ENCODE data around the gene WHRN. TPM values are rescaled to one million over a fixed set of nuclear protein-coding genes. Genes with fewer than 3 reads are reported as not detected.

The WHRN gene
- total RNA-seq, 1 donor from 2014 or later = 3.2 TPM

DNA sequence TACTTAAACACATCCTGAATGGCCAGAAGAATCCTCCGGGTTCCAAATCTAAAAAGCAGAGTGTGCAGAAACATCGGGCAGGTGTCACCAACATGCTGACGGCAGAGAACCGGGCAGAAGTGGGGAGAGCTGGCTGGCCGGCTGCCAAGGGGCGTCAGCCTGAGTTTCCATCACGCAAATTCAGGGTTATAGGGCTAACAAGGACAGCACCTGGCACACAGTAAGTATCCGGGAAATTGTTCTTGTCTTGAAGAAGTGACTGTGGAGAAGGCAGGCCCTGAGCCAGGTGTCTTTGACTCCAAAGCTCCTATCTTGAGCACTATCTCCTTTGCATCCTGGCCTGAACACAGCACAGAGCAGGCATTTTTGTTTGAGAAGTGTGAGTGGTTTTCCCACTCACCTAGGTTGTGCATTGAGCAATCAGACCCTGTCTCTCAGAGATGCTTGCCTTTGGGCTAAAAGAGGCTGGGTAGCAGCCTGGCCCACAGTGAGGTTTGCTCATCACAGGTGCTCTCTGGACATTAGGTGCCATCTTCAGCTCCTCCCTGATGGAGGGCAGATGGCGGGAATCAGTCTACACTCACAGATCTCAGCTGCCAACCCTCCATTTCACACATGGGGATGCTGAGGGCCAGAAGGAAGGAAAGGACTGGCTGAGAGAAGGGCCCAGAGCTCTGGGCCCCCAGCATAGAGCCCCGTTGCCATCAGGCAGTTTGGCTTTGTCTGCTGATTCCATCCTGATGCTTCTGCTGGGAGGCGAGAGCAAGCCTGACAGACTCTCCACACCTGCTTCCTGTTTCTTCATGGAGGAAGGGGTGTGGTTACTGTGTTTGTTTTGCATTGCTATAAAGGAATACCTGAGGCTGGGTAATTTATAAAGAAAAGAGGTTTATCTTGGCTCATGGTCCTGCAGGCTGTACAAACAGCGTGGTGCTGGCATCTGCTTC, 52.8 kb downstream of the WHRN start:
- Mint-ChIP-seq H3K4me1 (ENCODE audit: low read depth, unreplicated experiment) (no peaks in the 10 kb centered on the region), H3K27me3 (ENCODE audit: unreplicated experiment) (peaks cover 1% of the 10 kb centered on the region), H3K27ac (ENCODE audit: unreplicated experiment) (no peak overlapping the region), H3K4me3 (ENCODE audit: unreplicated experiment) (no peak overlapping the region), H3K36me3 (ENCODE audit: unreplicated experiment) (no peaks in the 10 kb centered on the region), H3K9me3 (ENCODE audit: unreplicated experiment) (no peaks in the 10 kb centered on the region)
- DNase-seq = no peak
- TF ChIP-seq, protein P1, sequence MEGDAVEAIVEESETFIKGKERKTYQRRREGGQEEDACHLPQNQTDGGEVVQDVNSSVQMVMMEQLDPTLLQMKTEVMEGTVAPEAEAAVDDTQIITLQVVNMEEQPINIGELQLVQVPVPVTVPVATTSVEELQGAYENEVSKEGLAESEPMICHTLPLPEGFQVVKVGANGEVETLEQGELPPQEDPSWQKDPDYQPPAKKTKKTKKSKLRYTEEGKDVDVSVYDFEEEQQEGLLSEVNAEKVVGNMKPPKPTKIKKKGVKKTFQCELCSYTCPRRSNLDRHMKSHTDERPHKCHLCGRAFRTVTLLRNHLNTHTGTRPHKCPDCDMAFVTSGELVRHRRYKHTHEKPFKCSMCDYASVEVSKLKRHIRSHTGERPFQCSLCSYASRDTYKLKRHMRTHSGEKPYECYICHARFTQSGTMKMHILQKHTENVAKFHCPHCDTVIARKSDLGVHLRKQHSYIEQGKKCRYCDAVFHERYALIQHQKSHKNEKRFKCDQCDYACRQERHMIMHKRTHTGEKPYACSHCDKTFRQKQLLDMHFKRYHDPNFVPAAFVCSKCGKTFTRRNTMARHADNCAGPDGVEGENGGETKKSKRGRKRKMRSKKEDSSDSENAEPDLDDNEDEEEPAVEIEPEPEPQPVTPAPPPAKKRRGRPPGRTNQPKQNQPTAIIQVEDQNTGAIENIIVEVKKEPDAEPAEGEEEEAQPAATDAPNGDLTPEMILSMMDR (IDR thresholded peaks at IDR 0.05; ENCODE audit: partially characterized antibody, unreplicated experiment) = no peak

DNA sequence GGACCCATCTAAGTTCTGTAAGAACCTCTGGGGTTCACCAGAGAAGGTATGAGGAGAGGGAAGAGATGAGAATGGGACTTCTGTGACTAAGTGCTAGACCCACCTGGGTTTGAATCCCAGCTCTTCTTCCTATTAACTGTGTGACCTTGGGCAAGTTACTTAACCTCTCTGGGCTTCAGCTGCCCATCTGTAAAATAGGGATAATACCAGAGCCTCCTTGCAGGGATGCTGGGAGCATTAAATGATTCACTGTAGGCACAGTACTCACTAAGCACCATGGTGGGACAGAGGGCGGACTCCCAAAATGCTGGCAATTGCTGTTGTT, 53.6 kb downstream of the WHRN start:
- TF ChIP-seq, protein P1 (IDR thresholded peaks at IDR 0.05; ENCODE audit: partially characterized antibody, unreplicated experiment) = no peak
- H3K27ac Mint-ChIP-seq (ENCODE audit: unreplicated experiment) = no peak overlapping the region

DNA sequence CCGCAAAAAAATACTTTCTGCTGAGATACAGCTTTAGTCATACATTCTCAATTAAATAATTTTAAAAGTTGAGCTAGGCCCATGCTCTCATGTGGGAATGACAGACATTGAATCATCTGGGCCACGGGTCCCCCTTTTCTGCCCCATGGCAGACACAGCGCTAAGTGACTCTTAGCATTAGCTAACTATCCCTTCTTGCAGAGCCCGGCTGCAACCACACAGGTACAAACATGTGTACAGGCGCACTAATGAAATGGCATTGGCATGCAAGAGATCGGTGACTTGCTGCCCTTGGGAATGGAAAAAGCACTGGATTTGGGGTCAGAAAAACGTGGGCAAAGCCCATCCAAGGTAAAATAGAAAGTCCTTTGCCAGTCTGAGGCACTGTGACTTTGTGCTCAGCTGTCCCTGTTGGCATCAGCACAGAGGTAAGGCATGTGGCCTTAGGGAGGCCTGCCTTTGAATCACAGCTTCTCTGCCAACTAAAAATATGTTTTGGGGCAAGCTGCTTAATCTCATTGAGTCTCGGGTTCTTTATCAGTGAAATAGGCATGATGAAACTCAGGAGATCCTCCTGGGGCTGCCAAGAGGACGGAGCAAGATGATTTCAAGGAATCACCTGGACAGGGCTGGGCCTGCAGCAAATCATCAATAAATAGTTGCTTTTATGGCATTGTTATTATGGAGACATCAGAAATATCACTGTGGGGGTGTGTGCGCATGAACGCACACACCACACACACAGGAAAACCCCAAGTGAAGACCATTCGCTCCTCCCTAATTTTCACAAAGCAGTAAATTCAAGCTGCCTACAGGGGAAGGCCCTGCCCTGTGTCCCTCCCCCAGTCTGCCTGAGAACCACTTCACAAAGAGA, 54.2 kb downstream of the WHRN start:
- Mint-ChIP-seq H3K4me1 (ENCODE audit: low read depth, unreplicated experiment) (no peaks in the 10 kb centered on the region), H3K36me3 (ENCODE audit: unreplicated experiment) (no peaks in the 10 kb centered on the region), H3K4me3 (ENCODE audit: unreplicated experiment) (no peak overlapping the region), H3K9me3 (ENCODE audit: unreplicated experiment) (no peaks in the 10 kb centered on the region), H3K27me3 (ENCODE audit: unreplicated experiment) (peaks cover 1% of the 10 kb centered on the region), H3K27ac (ENCODE audit: unreplicated experiment) (no peak overlapping the region)
- no peak for DNase-seq
- TF ChIP-seq, protein P1 (IDR thresholded peaks at IDR 0.05; ENCODE audit: partially characterized antibody, unreplicated experiment) = no peak

More for the DNA sequence above, 53.6 kb downstream of the WHRN start:
- Mint-ChIP-seq H3K4me3 (ENCODE audit: unreplicated experiment) (no peak overlapping the region), H3K27me3 (ENCODE audit: unreplicated experiment) (peaks cover 1% of the 10 kb centered on the region), H3K36me3 (ENCODE audit: unreplicated experiment) (no peaks in the 10 kb centered on the region), H3K9me3 (ENCODE audit: unreplicated experiment) (no peaks in the 10 kb centered on the region), H3K4me1 (ENCODE audit: low read depth, unreplicated experiment) (no peaks in the 10 kb centered on the region)
- DNase-seq = no peak

DNA sequence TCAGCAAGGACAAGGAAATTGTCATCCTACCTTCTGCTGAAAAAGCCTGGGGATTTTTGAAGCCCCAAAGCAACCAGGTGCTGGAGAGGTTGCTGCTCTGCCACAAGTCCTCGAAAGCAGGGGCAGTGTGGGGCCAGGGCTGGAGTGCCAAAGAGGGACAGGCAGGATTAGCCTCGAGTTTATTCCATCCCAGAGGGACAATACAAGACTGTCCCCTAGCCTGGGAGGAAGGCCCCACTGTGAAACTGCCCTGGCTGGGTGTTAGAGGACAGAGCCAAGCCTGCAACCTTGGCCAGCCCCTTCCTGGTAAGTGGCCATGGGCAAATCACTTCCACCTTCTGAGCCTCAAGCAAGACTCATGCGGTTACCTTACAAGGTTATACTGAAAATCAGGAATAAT, 55.1 kb downstream of the WHRN start:
- H3K4me1 Mint-ChIP-seq (ENCODE audit: low read depth, unreplicated experiment) = no peaks in the 10 kb centered on the region

More for the DNA sequence above, 55.1 kb downstream of the WHRN start:
- peaks cover 1% of the 10 kb centered on the region for H3K27me3 Mint-ChIP-seq (ENCODE audit: unreplicated experiment)
- H3K9me3 Mint-ChIP-seq (ENCODE audit: unreplicated experiment) = no peaks in the 10 kb centered on the region
- no peak overlapping the region for H3K27ac Mint-ChIP-seq (ENCODE audit: unreplicated experiment)
- no peak overlapping the region for H3K4me3 Mint-ChIP-seq (ENCODE audit: unreplicated experiment)
- no peak for DNase-seq
- TF ChIP-seq, protein P1 (IDR thresholded peaks at IDR 0.05; ENCODE audit: partially characterized antibody, unreplicated experiment) = no peak
- H3K36me3 Mint-ChIP-seq (ENCODE audit: unreplicated experiment) = no peaks in the 10 kb centered on the region
